ENCODE data around the gene MMAB.

Gene MMAB

GRCh38 chr12:109568486-109568885 lies 4.8 kb downstream of the MMAB start:
- Mint-ChIP-seq H3K4me3 (no peak overlapping the region), H3K4me1 (ENCODE audit: low read depth) (peaks cover 24% of the 10 kb centered on the region), H3K36me3 (ENCODE audit: low read depth) (peaks cover 86% of the 10 kb centered on the region), H3K9me3 (no peaks in the 10 kb centered on the region), H3K27me3 (no peaks in the 10 kb centered on the region), H3K27ac (no peak overlapping the region)
- intact Hi-C loops (cut with micrococcal nuclease): no loop called here

GRCh38 chr12:109567967-109568366 lies 5.3 kb downstream of the MMAB start:
- H3K4me1 Mint-ChIP-seq (ENCODE audit: low read depth): peaks cover 21% of the 10 kb centered on the region
- intact Hi-C loops (cut with micrococcal nuclease): no loop called here
- no peak overlapping the region for H3K27ac Mint-ChIP-seq
- H3K27me3 Mint-ChIP-seq: no peaks in the 10 kb centered on the region
- peaks cover under 1% of the 10 kb centered on the region for H3K9me3 Mint-ChIP-seq
- no peak overlapping the region for H3K4me3 Mint-ChIP-seq
- peaks cover 86% of the 10 kb centered on the region for H3K36me3 Mint-ChIP-seq (ENCODE audit: low read depth)

- Mint-ChIP-seq H3K4me1 (ENCODE audit: low read depth) (peaks cover 15% of the 10 kb centered on the region), H3K27ac (no peak overlapping the region), H3K36me3 (ENCODE audit: low read depth) (peaks cover 92% of the 10 kb centered on the region), H3K9me3 (peaks cover 7% of the 10 kb centered on the region), H3K4me3 (no peak overlapping the region), H3K27me3 (no peaks in the 10 kb centered on the region)
- intact Hi-C loops (cut with micrococcal nuclease): no loop called here
Measured at GRCh38 chr12:109567296-109567695, 6.0 kb downstream of the MMAB start.

- Mint-ChIP-seq H3K4me1 (ENCODE audit: low read depth) (peaks cover 9% of the 10 kb centered on the region), H3K9me3 (peaks cover 13% of the 10 kb centered on the region), H3K27me3 (no peaks in the 10 kb centered on the region), H3K4me3 (no peak overlapping the region), H3K27ac (no peak overlapping the region), H3K36me3 (ENCODE audit: low read depth) (peaks cover 98% of the 10 kb centered on the region)
- intact Hi-C loops (cut with micrococcal nuclease): no loop called here
Measured at GRCh38 chr12:109566424-109566823, 6.9 kb downstream of the MMAB start.

- H3K36me3 Mint-ChIP-seq (ENCODE audit: low read depth): peaks cover 87% of the 10 kb centered on the region
- H3K9me3 Mint-ChIP-seq: peaks cover 13% of the 10 kb centered on the region
- H3K27ac Mint-ChIP-seq: no peak overlapping the region
- H3K27me3 Mint-ChIP-seq: no peaks in the 10 kb centered on the region
- intact Hi-C loops (cut with micrococcal nuclease): no loop called here
- H3K4me3 Mint-ChIP-seq: no peak overlapping the region
- H3K4me1 Mint-ChIP-seq (ENCODE audit: low read depth): no peaks in the 10 kb centered on the region
Measured at GRCh38 chr12:109563291-109564284, 9.7 kb downstream of the MMAB start.

- H3K27ac Mint-ChIP-seq: no peak overlapping the region
- H3K27me3 Mint-ChIP-seq: no peaks in the 10 kb centered on the region
- peaks cover 13% of the 10 kb centered on the region for H3K9me3 Mint-ChIP-seq
- H3K4me1 Mint-ChIP-seq (ENCODE audit: low read depth): no peaks in the 10 kb centered on the region
- intact Hi-C loops (cut with micrococcal nuclease): no loop called here
- H3K4me3 Mint-ChIP-seq: no peak overlapping the region
- H3K36me3 Mint-ChIP-seq (ENCODE audit: low read depth): peaks cover 85% of the 10 kb centered on the region
Measured at GRCh38 chr12:109562871-109563270, 10.4 kb downstream of the MMAB start.

GRCh38 chr12:109561711-109562030 lies 11.6 kb downstream of the MMAB start:
- Mint-ChIP-seq H3K4me3 (no peak overlapping the region), H3K27me3 (no peaks in the 10 kb centered on the region), H3K36me3 (ENCODE audit: low read depth) (peaks cover 78% of the 10 kb centered on the region), H3K4me1 (ENCODE audit: low read depth) (no peaks in the 10 kb centered on the region), H3K9me3 (peaks cover 13% of the 10 kb centered on the region), H3K27ac (no peak overlapping the region)
- intact Hi-C loops (cut with micrococcal nuclease): no loop called here

GRCh38 chr12:109560867-109561710 lies 12.2 kb downstream of the MMAB start:
- no peaks in the 10 kb centered on the region for H3K27me3 Mint-ChIP-seq
- H3K9me3 Mint-ChIP-seq: peaks cover 13% of the 10 kb centered on the region
- H3K4me3 Mint-ChIP-seq: no peak overlapping the region
- intact Hi-C loops (cut with micrococcal nuclease): no loop called here
- peaks cover 78% of the 10 kb centered on the region for H3K36me3 Mint-ChIP-seq (ENCODE audit: low read depth)
- H3K4me1 Mint-ChIP-seq (ENCODE audit: low read depth): no peaks in the 10 kb centered on the region
- no peak overlapping the region for H3K27ac Mint-ChIP-seq

GRCh38 chr12:109559601-109560000 lies 13.7 kb downstream of the MMAB start:
- Mint-ChIP-seq H3K27me3 (no peaks in the 10 kb centered on the region), H3K36me3 (ENCODE audit: low read depth) (peaks cover 63% of the 10 kb centered on the region), H3K4me1 (ENCODE audit: low read depth) (no peaks in the 10 kb centered on the region), H3K9me3 (peaks cover 13% of the 10 kb centered on the region), H3K27ac (no peak overlapping the region), H3K4me3 (no peak overlapping the region)
- intact Hi-C loops (cut with micrococcal nuclease): no loop called here

GRCh38 chr12:109559200-109559505 lies 14.2 kb downstream of the MMAB start:
- H3K36me3 Mint-ChIP-seq (ENCODE audit: low read depth): peaks cover 60% of the 10 kb centered on the region
- intact Hi-C loops (cut with micrococcal nuclease): no loop called here
- no peak overlapping the region for H3K27ac Mint-ChIP-seq
- no peaks in the 10 kb centered on the region for H3K4me1 Mint-ChIP-seq (ENCODE audit: low read depth)
- no peak overlapping the region for H3K4me3 Mint-ChIP-seq
- H3K9me3 Mint-ChIP-seq: peaks cover 13% of the 10 kb centered on the region
- H3K27me3 Mint-ChIP-seq: no peaks in the 10 kb centered on the region

GRCh38 chr12:109558374-109559199 lies 14.7 kb downstream of the MMAB start:
- H3K4me3 Mint-ChIP-seq: no peak overlapping the region
- H3K27me3 Mint-ChIP-seq: peaks cover 3% of the 10 kb centered on the region
- peaks cover 54% of the 10 kb centered on the region for H3K36me3 Mint-ChIP-seq (ENCODE audit: low read depth)
- intact Hi-C loops (cut with micrococcal nuclease): no loop called here
- peaks cover 13% of the 10 kb centered on the region for H3K9me3 Mint-ChIP-seq
- no peak overlapping the region for H3K27ac Mint-ChIP-seq
- no peaks in the 10 kb centered on the region for H3K4me1 Mint-ChIP-seq (ENCODE audit: low read depth)

- intact Hi-C loops (cut with micrococcal nuclease): no loop called here
- H3K27ac Mint-ChIP-seq: no peak overlapping the region
- H3K4me3 Mint-ChIP-seq: no peak overlapping the region
- peaks cover 3% of the 10 kb centered on the region for H3K27me3 Mint-ChIP-seq
- no peaks in the 10 kb centered on the region for H3K4me1 Mint-ChIP-seq (ENCODE audit: low read depth)
- peaks cover 46% of the 10 kb centered on the region for H3K36me3 Mint-ChIP-seq (ENCODE audit: low read depth)
- H3K9me3 Mint-ChIP-seq: peaks cover 11% of the 10 kb centered on the region
Measured at GRCh38 chr12:109557805-109558204, 15.5 kb downstream of the MMAB start.

GRCh38 chr12:109557200-109557599 lies 16.1 kb downstream of the MMAB start:
- H3K4me3 Mint-ChIP-seq: no peak overlapping the region
- H3K36me3 Mint-ChIP-seq (ENCODE audit: low read depth): peaks cover 40% of the 10 kb centered on the region

More at GRCh38 chr12:109557200-109557599, 16.1 kb downstream of the MMAB start:
- Mint-ChIP-seq H3K27ac (no peak overlapping the region), H3K27me3 (peaks cover 3% of the 10 kb centered on the region), H3K4me1 (ENCODE audit: low read depth) (no peaks in the 10 kb centered on the region), H3K9me3 (peaks cover 5% of the 10 kb centered on the region)
- intact Hi-C loops (cut with micrococcal nuclease): no loop called here

All from dendritic cell treated with granulocyte-macrophage colony-stimulating factor and Interleukin-4, amounts not matched to agents 40 ng/mL and 50 ng/mL, for 4 days (primary cell).